GM12864 (cell line): ENCODE results near the gene STK10.
"Not testable (repeated sequence)": the region's sequence is repeated elsewhere in the genome, so short reads cannot be mapped to it uniquely, and the experiment has no call there.

Experiments
- DNase-seq: peaks from one replicate; pipeline ENCODE4 v3.0.0-alpha.2; 2011; ENCODE audit warnings: low read depth
- H3K4me3 ChIP-seq: 2 replicates; pipeline ENCODE4 v1.5.1; 2011; ENCODE audit warnings: mild to moderate bottlenecking, low read depth, low read length, control low read depth
- TF ChIP-seq, protein P1 (sequence below): IDR thresholded peaks from 2 replicates; pipeline ENCODE4 v1.5.1; 2011; ENCODE audit warnings: low read depth, mild to moderate bottlenecking, moderate library complexity, low read length, control low read depth, inconsistent platforms; ENCODE audit errors: missing control alignments

The STK10 gene

DNA sequence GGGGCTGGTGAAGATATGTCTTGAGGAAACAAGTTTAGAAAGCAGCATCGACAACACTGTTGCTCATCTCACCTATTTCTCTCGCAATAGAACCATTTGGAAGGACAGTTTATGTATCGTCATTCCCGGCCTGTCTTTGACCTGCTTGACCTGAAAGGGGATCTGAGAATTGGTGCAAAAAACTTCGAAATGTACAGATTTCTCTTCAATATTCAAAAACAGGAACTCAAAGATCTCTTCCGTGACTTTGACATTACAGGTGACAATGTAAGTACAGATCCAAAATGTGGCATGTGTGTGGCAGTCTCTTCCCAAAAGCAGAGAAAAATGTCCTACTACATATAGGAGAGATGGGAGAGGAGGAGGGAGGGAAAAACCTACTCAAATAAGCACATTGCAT, 12.5 kb upstream of the STK10 start:
- TF ChIP-seq, protein P1, sequence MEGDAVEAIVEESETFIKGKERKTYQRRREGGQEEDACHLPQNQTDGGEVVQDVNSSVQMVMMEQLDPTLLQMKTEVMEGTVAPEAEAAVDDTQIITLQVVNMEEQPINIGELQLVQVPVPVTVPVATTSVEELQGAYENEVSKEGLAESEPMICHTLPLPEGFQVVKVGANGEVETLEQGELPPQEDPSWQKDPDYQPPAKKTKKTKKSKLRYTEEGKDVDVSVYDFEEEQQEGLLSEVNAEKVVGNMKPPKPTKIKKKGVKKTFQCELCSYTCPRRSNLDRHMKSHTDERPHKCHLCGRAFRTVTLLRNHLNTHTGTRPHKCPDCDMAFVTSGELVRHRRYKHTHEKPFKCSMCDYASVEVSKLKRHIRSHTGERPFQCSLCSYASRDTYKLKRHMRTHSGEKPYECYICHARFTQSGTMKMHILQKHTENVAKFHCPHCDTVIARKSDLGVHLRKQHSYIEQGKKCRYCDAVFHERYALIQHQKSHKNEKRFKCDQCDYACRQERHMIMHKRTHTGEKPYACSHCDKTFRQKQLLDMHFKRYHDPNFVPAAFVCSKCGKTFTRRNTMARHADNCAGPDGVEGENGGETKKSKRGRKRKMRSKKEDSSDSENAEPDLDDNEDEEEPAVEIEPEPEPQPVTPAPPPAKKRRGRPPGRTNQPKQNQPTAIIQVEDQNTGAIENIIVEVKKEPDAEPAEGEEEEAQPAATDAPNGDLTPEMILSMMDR, result no peak
- H3K4me3 ChIP-seq, result no peak overlapping the region

DNA sequence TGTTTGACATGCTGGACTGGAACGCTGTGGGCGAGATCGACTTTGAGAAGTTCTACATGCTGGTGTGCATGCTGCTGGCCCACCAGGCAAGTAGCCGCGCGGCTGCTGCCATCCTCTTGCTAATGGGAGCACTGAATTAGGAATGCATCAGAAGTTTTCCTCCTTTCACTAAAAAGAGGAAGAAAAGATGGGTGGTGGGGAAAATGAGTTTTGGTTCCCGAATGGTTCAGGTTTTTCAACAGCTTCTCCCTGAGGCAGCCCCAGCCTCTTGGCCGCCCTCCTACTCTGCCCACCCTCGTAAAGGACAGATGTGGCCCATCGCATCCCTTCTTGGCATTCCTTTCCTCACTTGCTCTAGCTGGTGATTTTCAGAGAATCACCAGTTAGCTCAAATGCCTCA, 11.4 kb upstream of the STK10 start:
- H3K4me3 ChIP-seq, result no peak overlapping the region
- DNase-seq, result no peak
- TF ChIP-seq, protein P1, result no peak

More for the DNA sequence above, 12.5 kb upstream of the STK10 start:
- DNase-seq, result no peak

DNA sequence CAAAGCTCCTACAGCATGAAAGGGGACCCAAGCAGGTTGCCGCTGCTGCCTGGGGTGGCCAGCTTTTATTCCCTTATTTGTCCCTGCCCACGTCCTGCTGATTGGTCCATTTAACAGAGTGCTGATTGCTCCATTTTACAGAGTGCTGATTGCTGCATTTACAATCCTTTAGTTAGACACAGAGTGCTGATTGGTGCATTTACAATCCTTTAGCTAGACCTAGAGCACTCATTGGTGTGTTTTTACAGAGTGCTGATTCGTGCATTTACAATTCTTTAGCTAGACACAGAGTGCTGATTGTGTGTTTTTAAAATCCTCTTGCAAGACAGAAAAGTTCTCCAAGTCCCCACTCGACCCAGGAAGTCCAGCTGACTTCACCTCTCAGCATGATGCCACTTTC, 9.8 kb upstream of the STK10 start:
- DNase-seq, result not testable (repeated sequence)

GRCh38 chr5:172194985-172195774, 7.2 kb upstream of the STK10 start:
- TF ChIP-seq, protein P1, result no peak
- DNase-seq, result no peak
- H3K4me3 ChIP-seq, result no peak overlapping the region

More for the DNA sequence above, 9.8 kb upstream of the STK10 start:
- H3K4me3 ChIP-seq, result not testable (repeated sequence)

- no peak within 1 kb of the TSS for H3K4me3 ChIP-seq
- no peak for DNase-seq
- TF ChIP-seq, protein P1, result no peak
These were observed 5.8 kb upstream of the STK10 start, which contains the start of gene EFCAB9 for GRCh38 chr5:172193872-172194271. Gene EFCAB9 (plus strand): TSS chr5:172194172. CDS start chr5:172194173, 1 bp downstream.

- DNase-seq, result no peak
- H3K4me3 ChIP-seq, result no peak overlapping the region
- TF ChIP-seq, protein P1, result no peak
These were observed 1.8 kb upstream of the STK10 start for GRCh38 chr5:172189693-172190296.

GRCh38 chr5:172188893-172189692, 1.1 kb upstream of the STK10 start:
- H3K4me3 ChIP-seq, result peak overlapping the region; percentile 69
- no peak for DNase-seq
- TF ChIP-seq, protein P1, result no peak
